MCF 10A (cell line): ENCODE data around the gene ZNF407. TPM values are rescaled to one million over a fixed set of nuclear protein-coding genes. Genes with fewer than 3 reads are reported as not detected.

Experiments used
- BruUV-seq: library from RNA; stranded (reverse); fragments of 400-500 nt; replicated peaks from 2 replicates; lab custom pipeline; 2021; lab: Mats Ljungman, UMichigan
- CTCF ChIA-PET: fragments of 300-600 bp; sonication (Branson Sonifier 250); formaldehyde crosslinking; extraction: SDS; loops from one replicate; lab custom pipeline; 2021; ENCODE audit warnings: antibody characterized with exemption, inconsistent platforms; lab: Yijun Ruan, JAX
- POLR2A ChIA-PET: fragments of 300-600, 350-650 bp; sonication (Branson Sonifier 250); formaldehyde crosslinking; extraction: SDS; loops from one replicate; lab custom pipeline; 2020; ENCODE audit warnings: antibody characterized with exemption, inconsistent platforms; lab: Yijun Ruan, JAX
- DNase-seq: peaks from one replicate; pipeline ENCODE4 v3.0.0-alpha.2; 2018; ENCODE audit not compliant: unreplicated experiment
- H3K27ac Mint-ChIP-seq: one replicate; pipeline ENCODE4 v1.8.0; 2022; ENCODE audit warnings: mild to moderate bottlenecking, low read depth, mixed read lengths; ENCODE audit not compliant: unreplicated experiment
- H3K27me3 Mint-ChIP-seq: one replicate; pipeline ENCODE4 v1.8.0; 2022; ENCODE audit warnings: mixed read lengths; ENCODE audit not compliant: insufficient read depth, unreplicated experiment
- H3K36me3 Mint-ChIP-seq: one replicate; pipeline ENCODE4 v1.8.0; 2022; ENCODE audit warnings: mild to moderate bottlenecking, moderate library complexity, mixed read lengths; ENCODE audit not compliant: insufficient read depth, unreplicated experiment
- H3K4me1 Mint-ChIP-seq: one replicate; pipeline ENCODE4 v1.8.0; 2022; ENCODE audit warnings: mixed read lengths; ENCODE audit not compliant: insufficient read depth, unreplicated experiment
- H3K4me3 Mint-ChIP-seq: one replicate; pipeline ENCODE4 v1.8.0; 2022; ENCODE audit warnings: mild to moderate bottlenecking, moderate library complexity, mixed read lengths; ENCODE audit not compliant: unreplicated experiment
- H3K9me3 Mint-ChIP-seq: one replicate; pipeline ENCODE4 v1.8.0; 2022; ENCODE audit warnings: mixed read lengths; ENCODE audit not compliant: unreplicated experiment
- intact Hi-C: fragments of 100-400 bp; cut with micrococcal nuclease; formaldehyde crosslinking; loops from 2 replicates; pipeline ENCODE4 v1.14.1; 2022
- total RNA-seq: library from RNA; stranded (reverse); gene quantifications from 2 replicates; pipeline ENCODE4 v1.2.3, GENCODE V29; 2022
- TF ChIP-seq, protein P1 (sequence below): fragments of 200-600 bp; IDR thresholded peaks from one replicate; pipeline ENCODE4 v1.8.0; 2022; ENCODE audit warnings: antibody characterized with exemption, mild to moderate bottlenecking; ENCODE audit not compliant: unreplicated experiment

Gene ZNF407
- total RNA-seq, 1 experiment from 2014 or later: 9.5 TPM

DNA sequence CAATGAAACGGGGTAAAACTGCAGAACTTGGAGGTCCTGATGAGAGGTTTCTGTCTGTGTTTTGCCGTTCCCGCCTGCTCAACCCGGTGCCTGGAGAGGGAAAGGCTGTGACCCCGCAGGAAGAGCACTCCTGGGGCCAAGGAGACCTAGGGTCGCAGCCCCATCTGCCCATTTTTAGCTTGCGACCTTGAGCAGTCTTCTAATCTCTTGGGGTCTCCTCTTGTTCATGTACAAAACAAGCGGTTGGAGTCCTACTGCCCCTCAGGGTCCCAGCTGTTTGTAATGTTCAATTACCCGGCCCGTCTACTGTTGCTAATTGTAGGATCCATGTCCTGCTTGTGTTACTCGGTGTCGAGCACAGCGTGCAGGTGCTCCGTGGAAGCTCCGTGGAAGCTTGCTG lies 506.8 kb downstream of the ZNF407 start:
- H3K36me3 Mint-ChIP-seq: no peaks in the 10 kb centered on the region
- no peak for DNase-seq
- ChIA-PET CTCF (interaction anchor here (0.7 kb wide), 1 partner anchor 492 kb away, joined by 3 read pairs; no protein-coding TSS in a partner anchor), POLR2A (interaction anchor here (1.1 kb wide), 1 partner anchor 33 kb away, joined by 4 read pairs; no protein-coding TSS in a partner anchor)
- peaks cover 17% of the 10 kb centered on the region for H3K9me3 Mint-ChIP-seq
- BruUV-seq: no TSS peak
- H3K4me3 Mint-ChIP-seq: no peak overlapping the region
- intact Hi-C loops: no loop called here
- no peak overlapping the region for H3K27ac Mint-ChIP-seq
- peaks cover 5% of the 10 kb centered on the region for H3K4me1 Mint-ChIP-seq
- H3K27me3 Mint-ChIP-seq: no peaks in the 10 kb centered on the region
- TF ChIP-seq, protein P1, sequence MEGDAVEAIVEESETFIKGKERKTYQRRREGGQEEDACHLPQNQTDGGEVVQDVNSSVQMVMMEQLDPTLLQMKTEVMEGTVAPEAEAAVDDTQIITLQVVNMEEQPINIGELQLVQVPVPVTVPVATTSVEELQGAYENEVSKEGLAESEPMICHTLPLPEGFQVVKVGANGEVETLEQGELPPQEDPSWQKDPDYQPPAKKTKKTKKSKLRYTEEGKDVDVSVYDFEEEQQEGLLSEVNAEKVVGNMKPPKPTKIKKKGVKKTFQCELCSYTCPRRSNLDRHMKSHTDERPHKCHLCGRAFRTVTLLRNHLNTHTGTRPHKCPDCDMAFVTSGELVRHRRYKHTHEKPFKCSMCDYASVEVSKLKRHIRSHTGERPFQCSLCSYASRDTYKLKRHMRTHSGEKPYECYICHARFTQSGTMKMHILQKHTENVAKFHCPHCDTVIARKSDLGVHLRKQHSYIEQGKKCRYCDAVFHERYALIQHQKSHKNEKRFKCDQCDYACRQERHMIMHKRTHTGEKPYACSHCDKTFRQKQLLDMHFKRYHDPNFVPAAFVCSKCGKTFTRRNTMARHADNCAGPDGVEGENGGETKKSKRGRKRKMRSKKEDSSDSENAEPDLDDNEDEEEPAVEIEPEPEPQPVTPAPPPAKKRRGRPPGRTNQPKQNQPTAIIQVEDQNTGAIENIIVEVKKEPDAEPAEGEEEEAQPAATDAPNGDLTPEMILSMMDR: no peak

DNA sequence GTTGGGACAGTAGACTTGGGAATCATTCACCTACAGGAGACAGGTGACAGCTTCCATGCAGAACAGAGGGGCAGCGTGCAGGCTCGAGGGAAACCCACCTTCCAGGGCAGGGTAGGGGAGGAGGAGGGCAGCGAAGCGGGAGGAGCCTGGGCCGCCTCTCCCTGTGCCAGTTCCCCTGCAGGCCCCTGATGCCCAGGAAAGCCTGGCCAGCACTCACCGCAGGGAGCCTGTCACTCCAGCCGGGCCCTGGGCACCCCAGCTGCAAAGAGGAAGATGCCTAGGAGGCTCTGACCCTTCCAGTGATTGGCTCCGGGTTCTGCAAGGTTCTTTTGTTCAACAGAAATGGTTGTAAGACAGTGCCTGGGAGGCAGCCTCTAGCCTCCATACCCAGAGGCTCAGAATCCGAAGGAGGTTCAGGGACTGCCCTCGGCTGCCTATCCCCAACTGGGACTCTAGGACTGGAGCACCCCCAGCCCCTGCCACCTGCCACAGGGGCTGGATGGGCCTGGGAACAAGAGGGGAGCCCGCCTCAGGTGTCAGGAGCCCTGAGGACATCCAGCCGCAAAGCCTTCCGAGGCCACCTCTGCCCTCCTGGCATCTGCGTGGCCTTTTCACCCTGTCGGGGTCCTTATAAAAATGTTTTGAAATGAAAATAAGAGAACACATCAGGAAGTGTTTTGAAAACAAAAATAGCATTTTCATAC lies 508.0 kb downstream of the ZNF407 start:
- BruUV-seq: no TSS peak
- CTCF ChIA-PET: interaction anchor here (0.5 kb wide), 1 partner anchor 422 kb away, joined by 3 read pairs; no protein-coding TSS in a partner anchor
- no peak overlapping the region for H3K27ac Mint-ChIP-seq
- peaks cover 11% of the 10 kb centered on the region for H3K9me3 Mint-ChIP-seq
- H3K27me3 Mint-ChIP-seq: no peaks in the 10 kb centered on the region
- TF ChIP-seq, protein P1: no peak
- peaks cover 5% of the 10 kb centered on the region for H3K4me1 Mint-ChIP-seq
- POLR2A ChIA-PET: interaction anchor here (0.6 kb wide), 1 partner anchor 9 kb away, joined by 3 read pairs; no protein-coding TSS in a partner anchor
- H3K4me3 Mint-ChIP-seq: no peak overlapping the region
- H3K36me3 Mint-ChIP-seq: no peaks in the 10 kb centered on the region
- DNase-seq: no peak
- intact Hi-C loops: no loop called here

GRCh38 chr18:75106746-75107145 lies 509.1 kb downstream of the ZNF407 start:
- CTCF ChIA-PET: interaction anchor here (0.5 to 0.7 kb wide), 4 partner anchors 14 to 423 kb away, joined by 3 read pairs; no protein-coding TSS in a partner anchor
- no peaks in the 10 kb centered on the region for H3K27me3 Mint-ChIP-seq
- H3K36me3 Mint-ChIP-seq: no peaks in the 10 kb centered on the region
- H3K27ac Mint-ChIP-seq: no peak overlapping the region
- DNase-seq: no peak
- TF ChIP-seq, protein P1: no peak
- no peak overlapping the region for H3K4me3 Mint-ChIP-seq
- peaks cover 5% of the 10 kb centered on the region for H3K9me3 Mint-ChIP-seq
- peaks cover 5% of the 10 kb centered on the region for H3K4me1 Mint-ChIP-seq
- BruUV-seq: no TSS peak
- intact Hi-C loops: no loop called here
- POLR2A ChIA-PET: no interaction called here

DNA sequence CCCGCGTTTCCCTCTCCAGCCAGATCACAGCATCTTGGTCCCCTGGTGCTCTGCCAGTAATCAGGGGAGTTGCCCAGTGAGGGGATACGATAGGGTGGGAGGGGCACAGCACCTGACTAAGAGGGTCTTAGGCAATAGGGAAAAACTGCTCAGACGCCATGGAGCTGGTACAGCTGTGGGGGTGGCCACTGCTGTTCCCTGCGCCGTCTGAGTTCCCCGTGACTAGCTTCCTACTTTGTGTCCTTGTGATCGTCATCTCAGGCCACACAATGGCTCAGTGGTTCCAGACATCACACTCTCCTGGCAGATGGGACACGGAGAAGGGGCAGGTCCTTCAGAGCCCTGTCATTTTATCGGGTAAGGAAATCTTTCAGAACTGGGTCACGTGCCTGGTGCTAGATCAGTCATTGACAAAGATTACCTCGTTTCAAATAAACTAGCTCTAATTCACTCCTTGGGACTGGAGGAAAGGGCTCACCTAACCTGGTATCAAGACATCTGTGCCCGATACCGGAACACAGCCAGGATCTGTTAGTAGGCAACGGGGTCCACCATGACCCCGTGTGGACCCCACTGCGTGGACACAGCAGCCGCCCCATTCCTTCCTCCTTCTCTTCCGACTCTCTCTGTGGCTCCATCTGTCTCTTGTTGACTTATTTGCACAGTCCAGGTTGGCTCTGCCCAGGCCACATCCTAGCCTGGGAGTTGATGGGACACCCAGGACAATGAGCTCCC lies 509.7 kb downstream of the ZNF407 start:
- no peak overlapping the region for H3K4me3 Mint-ChIP-seq
- CTCF ChIA-PET: interaction anchor here (0.5 to 0.7 kb wide), 2 partner anchors 14 to 25 kb away, joined by 3 read pairs; no protein-coding TSS in a partner anchor
- H3K4me1 Mint-ChIP-seq: peaks cover 5% of the 10 kb centered on the region
- no peak overlapping the region for H3K27ac Mint-ChIP-seq
- BruUV-seq: no TSS peak
- H3K27me3 Mint-ChIP-seq: no peaks in the 10 kb centered on the region
- intact Hi-C loops: no loop called here
- H3K9me3 Mint-ChIP-seq: no peaks in the 10 kb centered on the region
- DNase-seq: no peak
- TF ChIP-seq, protein P1: no peak
- H3K36me3 Mint-ChIP-seq: no peaks in the 10 kb centered on the region
- POLR2A ChIA-PET: no interaction called here
